OCI-M2 (cell line): Measurements from ENCODE around the gene CARD9.
"Not testable (repeated sequence)": the region's sequence is repeated elsewhere in the genome, so short reads cannot be mapped to it uniquely, and the experiment has no call there.

Experiments used
- DNase-seq: peaks from one replicate; lab custom pipeline; 2025; ENCODE audit not compliant: unreplicated experiment; lab: John Stamatoyannopoulos, UW

CARD9 gene

DNA sequence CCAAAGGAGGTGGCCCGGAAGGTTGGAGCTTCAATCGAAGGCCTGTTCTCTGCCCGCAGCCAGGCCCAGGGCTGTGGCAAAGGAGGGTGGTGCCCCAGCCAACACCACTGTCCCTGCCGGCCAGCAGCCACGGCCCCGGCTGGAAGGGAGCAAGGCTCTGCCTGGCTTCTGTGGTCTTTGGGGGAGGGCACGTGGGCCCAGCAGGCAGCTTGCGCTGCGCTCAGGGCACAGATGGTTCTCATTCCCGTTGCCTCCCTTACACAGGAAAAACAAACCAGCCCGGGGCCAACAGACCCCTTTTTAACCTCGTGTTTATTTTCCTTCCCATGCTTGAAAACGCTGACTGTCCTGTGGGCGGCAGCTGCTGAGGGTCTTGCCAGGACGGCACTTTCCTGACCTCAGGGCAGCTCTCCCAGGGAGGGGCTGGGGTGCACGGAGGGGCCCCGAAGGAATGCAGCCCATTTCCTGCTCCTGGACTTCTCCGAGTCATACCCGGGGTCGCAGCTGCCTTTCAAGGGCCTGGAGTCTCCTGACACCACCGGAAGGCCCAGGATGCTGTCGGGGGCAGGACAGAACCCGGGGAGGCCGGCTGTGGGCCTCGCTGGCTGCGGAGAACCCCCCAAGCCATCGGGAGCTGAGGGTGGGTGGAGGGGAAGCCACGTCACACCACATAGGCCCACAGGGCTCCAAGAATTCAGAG lies 47.3 kb downstream of the CARD9 start:
- DNase-seq, result no peak

GRCh38 chr9:136325358-136325757 lies 48.1 kb downstream of the CARD9 start:
- DNase-seq, result no peak

GRCh38 chr9:136324501-136325300 lies 48.8 kb downstream of the CARD9 start:
- no peak for DNase-seq

- no peak for DNase-seq
These were observed 50.1 kb downstream of the CARD9 start for GRCh38 chr9:136323371-136323789.

- DNase-seq, result no peak
These were observed 50.6 kb downstream of the CARD9 start for GRCh38 chr9:136322756-136323330.

DNA sequence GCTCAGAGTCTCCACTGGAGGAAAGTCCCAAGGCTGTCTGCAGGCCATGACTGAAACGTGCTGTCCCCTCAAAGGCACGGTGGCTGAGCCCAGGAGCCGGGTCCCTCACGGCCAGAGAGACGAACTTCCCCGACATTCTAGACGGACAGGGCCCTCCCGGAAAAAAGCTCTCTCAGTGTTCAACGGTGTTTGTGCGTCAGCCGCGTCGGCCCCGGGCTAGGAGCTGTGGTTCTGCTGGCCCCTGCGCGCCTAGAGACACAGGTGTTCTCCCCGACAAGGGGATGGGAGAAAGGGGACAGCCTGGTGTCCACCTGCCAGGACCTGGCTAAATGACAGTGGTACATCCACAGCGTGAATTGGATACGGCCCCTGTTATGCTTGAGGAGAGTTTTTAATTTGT lies 51.9 kb downstream of the CARD9 start:
- DNase-seq, result no peak

GRCh38 chr9:136320972-136321371 lies 52.5 kb downstream of the CARD9 start:
- DNase-seq, result not testable (repeated sequence)

DNA sequence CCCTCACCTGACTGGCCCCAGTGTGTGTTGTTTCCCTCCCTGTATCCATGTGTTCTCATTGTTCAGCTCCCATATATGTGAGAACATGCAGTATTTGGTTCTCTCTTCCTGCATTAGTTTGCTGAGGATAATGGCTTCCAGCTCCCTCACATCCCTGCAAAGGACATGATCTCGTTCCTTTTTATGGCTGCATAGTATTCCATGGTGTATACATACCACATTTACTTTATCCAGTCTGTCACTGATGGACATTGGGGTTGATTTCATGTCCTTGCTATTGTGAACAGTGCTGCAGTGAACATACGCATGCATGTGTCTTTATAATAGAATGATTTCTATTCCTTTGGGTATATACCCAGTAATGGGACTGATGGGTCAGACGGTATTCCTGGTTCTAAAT lies 53.5 kb downstream of the CARD9 start:
- not testable (repeated sequence) for DNase-seq

DNA sequence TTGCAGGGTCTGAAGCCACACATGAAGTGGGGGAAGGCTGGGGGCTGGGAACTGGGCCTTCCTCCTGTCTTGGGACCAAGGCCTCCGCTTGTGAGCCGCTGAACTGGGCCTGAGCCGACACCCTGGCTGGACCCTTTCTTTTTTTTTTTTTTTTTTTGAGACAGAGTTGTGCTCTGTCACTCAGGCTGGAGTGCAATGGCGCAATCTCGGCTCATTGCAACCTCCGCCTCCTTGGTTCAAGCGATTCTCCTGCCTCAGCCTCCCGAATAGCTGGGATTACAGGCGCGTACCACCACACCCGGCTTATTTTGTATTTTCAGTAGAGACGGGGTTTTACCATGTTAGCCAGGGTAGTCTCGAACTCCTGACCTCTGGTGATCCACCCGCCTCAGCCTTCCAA lies 54.2 kb downstream of the CARD9 start:
- DNase-seq, result not testable (repeated sequence)

GRCh38 chr9:136318776-136319241 lies 54.7 kb downstream of the CARD9 start:
- no peak for DNase-seq

DNA sequence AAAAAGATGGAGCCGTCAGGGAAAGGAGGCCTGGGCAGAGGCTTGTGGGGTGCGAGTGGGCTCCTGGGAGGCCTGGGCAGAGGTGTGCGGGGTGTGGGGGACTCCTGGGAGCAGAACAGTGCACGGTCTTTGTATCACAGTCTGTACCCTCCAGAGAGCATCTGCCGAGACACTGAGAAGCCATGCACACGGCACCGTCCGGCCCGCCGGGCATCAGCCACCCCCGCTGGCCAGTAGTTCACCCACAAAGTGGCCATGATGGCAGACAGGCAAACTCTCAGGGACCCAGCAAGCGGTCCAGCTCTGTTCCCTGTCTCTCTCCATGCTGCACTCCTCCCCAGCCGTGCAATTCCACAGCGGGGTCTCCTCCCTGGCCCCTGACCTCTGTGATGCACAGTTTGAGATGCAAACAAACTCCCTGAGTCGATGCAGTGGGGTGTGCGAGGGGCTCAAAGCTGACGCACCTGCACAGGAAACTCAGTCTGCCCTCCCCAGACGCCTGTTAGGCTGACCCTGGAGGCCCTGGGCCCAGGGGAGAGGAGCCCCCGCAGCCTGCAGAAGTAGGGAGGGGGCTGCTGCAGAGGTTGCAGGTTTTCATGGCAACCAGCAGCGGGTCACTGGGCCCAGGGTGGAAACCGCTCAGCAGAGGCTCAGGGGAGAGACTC lies 55.2 kb downstream of the CARD9 start:
- no peak for DNase-seq

GRCh38 chr9:136317695-136318094 lies 55.8 kb downstream of the CARD9 start:
- DNase-seq, result no peak

DNA sequence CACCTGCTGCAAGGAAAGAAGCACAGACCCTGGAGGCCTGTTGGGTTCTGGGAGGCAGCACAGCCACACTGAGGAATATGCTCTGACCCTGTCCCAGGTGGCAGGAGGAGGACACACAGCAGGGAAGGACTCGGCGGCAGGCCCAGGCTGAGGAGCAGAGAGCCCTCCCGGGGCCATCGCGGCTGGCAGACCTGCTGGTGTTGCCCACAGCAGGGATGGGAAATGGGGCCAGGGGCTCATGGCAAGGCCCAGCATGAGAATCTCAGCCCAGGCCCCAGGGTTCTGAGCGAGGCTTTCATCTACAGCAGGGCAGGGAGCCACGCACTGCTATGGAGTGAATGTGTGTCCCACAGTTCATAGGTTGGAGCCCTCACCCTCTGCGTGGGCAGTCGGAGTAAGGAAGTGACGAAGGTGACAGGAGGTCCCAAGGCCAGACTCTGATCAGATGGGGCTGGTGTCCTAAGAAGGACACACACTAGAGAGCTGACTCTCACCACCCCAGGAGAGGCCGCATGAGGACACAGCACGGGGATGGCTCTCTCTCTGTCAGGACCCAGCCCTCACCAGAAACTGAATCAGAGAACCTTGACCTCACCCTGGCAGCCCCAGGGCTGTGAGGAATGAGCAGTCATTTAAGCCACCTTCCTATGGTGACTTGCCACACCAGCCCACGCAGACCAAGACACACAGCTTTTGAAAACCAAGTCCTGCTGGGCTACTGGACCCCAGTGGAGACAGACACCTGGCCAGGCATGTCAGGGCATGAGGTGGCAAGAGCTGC lies 56.4 kb downstream of the CARD9 start:
- DNase-seq, result no peak

GRCh38 chr9:136316271-136316751 lies 57.2 kb downstream of the CARD9 start:
- DNase-seq, result no peak

GRCh38 chr9:136314944-136315343 lies 58.5 kb downstream of the CARD9 start:
- DNase-seq, result no peak

DNA sequence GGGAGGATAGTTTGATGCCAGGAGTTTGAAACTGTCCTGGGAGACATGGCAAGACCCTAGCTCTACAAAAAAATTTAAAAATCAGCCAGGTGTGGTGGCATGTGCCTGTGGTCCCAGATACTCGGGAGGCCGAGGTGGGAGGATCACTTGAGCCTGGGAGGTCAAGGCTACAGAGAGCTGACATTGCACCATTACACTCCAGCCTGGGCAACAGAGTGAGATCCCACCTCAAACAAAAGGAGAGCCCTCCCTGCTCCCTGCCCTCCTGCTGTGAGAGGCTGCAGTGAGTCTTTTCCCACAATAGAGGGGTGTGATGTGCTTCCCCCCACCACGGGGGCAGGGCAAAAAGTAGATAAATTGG lies 59.4 kb downstream of the CARD9 start:
- DNase-seq, result no peak
